ENCODE results near the gene ETV1.

DNA sequence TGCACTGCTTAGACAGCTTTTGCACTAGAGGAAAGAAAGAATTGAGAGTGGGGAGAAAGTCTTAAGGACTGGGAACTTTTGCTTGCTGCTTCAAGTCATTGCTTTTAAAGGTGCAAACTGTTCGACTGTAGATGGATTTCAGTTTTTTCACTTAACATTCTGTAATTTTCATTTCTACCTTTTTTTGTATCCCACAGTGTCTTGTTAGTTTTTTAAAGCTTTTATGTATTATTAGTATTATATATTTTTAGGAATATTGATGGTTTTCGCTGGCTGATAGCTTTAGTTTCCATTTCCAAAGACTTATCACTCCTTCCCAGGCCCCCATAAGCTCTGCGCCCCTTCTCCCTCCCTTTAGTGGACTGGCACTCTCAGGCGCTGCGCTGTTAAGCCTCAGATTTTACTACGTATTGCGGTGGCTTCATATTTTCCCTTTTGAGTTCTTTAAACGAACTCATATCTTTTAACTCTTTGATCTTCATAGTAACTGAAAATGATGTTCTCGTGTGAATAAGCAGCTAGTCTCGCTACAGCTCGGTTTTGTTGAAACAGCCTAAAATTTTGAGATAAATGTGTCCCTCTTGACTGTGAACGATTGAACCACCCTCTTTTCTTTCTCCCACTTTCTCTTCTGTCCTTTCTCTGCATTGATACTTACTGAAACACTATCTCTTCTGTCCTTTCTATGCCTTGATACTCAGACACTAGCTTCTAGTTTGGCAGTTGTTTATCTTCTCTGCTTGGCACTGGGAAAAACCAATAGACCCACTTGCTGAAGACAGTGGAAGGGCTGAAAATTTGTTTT is 2.5 kb upstream of the ETV1 start:
- no peak for TF ChIP-seq CTCF (conservative IDR thresholded peaks at IDR 0.05; ENCODE audit: low read depth, low read length)
- no peak for TF ChIP-seq SMC3 (IDR thresholded peaks at IDR 0.05; ENCODE audit: low read depth, low read length)
- TF ChIP-seq RCOR1 (IDR thresholded peaks at IDR 0.05; ENCODE audit: insufficient replicate concordance, low read length) = no peak
- TF ChIP-seq POLR2A (IDR thresholded peaks at IDR 0.05; ENCODE audit: low read depth, low read length) = no peak
- no peak for TF ChIP-seq BHLHE40 (IDR thresholded peaks at IDR 0.05; ENCODE audit: low read depth, low read length)
- TF ChIP-seq CHD1 (IDR thresholded peaks at IDR 0.05; ENCODE audit: low read depth, low read length) = no peak
- no peak for TF ChIP-seq MAZ (IDR thresholded peaks at IDR 0.05; ENCODE audit: borderline replicate concordance, low read depth, low read length)
- TF ChIP-seq RFX5 (IDR thresholded peaks at IDR 0.05; ENCODE audit: low read depth, low read length) = no peak
- no peak for TF ChIP-seq USF2 (IDR thresholded peaks at IDR 0.05; ENCODE audit: low read depth, low read length)
- TF ChIP-seq MXI1 (IDR thresholded peaks at IDR 0.05; ENCODE audit: borderline replicate concordance, low read depth, low read length) = no peak
- no peak for TF ChIP-seq ELK1 (IDR thresholded peaks at IDR 0.05; ENCODE audit: borderline replicate concordance, low read depth, low read length)
- TF ChIP-seq CEBPB (IDR thresholded peaks at IDR 0.05; ENCODE audit: low read depth, low read length) = no peak
- TF ChIP-seq RAD21 (IDR thresholded peaks at IDR 0.05; ENCODE audit: low read length) = no peak
- TF ChIP-seq FOS (IDR thresholded peaks at IDR 0.05; ENCODE audit: low read depth, low read length) = no peak
